ENCODE results near the gene LDLRAP1. TPM values are rescaled to one million over a fixed set of nuclear protein-coding genes. Genes with fewer than 3 reads are reported as not detected.

LDLRAP1 gene
- total and polyA plus RNA-seq, 2 experiments from 2014 or later = 9.6 to 22.7 TPM

- Mint-ChIP-seq H3K4me1 (peaks cover 28% of the 10 kb centered on the region), H3K27me3 (ENCODE audit: insufficient read depth, low read depth, poor library complexity) (peaks cover 21% of the 10 kb centered on the region), H3K9me3 (no peaks in the 10 kb centered on the region), H3K27ac (no peak overlapping the region), H3K4me3 (peak overlapping the region; percentile 72), H3K36me3 (ENCODE audit: low read depth) (no peaks in the 10 kb centered on the region; the same call in 2 of the 3 replicates)
- Histone ChIP-seq H3K27ac (ENCODE audit: low read depth) (no peak overlapping the region), H3K9me2 (ENCODE audit: insufficient read depth) (no peaks in the 10 kb centered on the region), H3K4me2 (peak overlapping the region; percentile 96), H3K4me3 (peak overlapping the region; percentile 81), H3K27me3 (ENCODE audit: insufficient read depth) (peaks cover 16% of the 10 kb centered on the region), H4K20me1 (replicated peaks; ENCODE audit: insufficient read depth) (peaks cover 6% of the 10 kb centered on the region), H3K4me1 (ENCODE audit: insufficient read depth) (peaks cover 23% of the 10 kb centered on the region), H3K79me2 (replicated peaks; ENCODE audit: insufficient read depth) (peaks cover 6% of the 10 kb centered on the region; the same call in 1 of the 2 replicates), H3F3A (replicated peaks; ENCODE audit: low read depth) (peaks cover 4% of the 10 kb centered on the region), H3K36me3 (ENCODE audit: insufficient read depth) (no peaks in the 10 kb centered on the region), H2AFZ (peak overlapping the region; percentile 98)
- DNase-seq (ENCODE audit: low spot score) (peak; percentile 70), ATAC-seq (peak; percentile 7)
- no peak for TF ChIP-seq NANOG (IDR thresholded peaks at IDR 0.05; ENCODE audit: borderline replicate concordance)
- TF ChIP-seq CTCF (conservative IDR thresholded peaks at IDR 0.05; ENCODE audit: low read depth in 2 of 2) = no peak
- no peak for TF ChIP-seq STAT1 (IDR thresholded peaks at IDR 0.05; ENCODE audit: unreplicated experiment)
- TF ChIP-seq ZNF462 (CRISPR knock-in tag; IDR thresholded peaks at IDR 0.05) = no peak
- TF ChIP-seq REST (IDR thresholded peaks at IDR 0.05; ENCODE audit: unreplicated experiment) = no peak
- TF ChIP-seq EZH2 (IDR thresholded peaks at IDR 0.05; ENCODE audit: low read depth, unreplicated experiment) = peak; percentile 67
- TF ChIP-seq ZNF114 (CRISPR knock-in tag; IDR thresholded peaks at IDR 0.05) = no peak
These were observed 74.4 kb downstream of the LDLRAP1 start for GRCh38 chr1:25617625-25618432.

All from GM23338 (cell line).